ENCODE measurements around the gene CSAD.
"Not testable (repeated sequence)": the region's sequence is repeated elsewhere in the genome, so short reads cannot be mapped to it uniquely, and the experiment has no call there.

Gene CSAD

DNA sequence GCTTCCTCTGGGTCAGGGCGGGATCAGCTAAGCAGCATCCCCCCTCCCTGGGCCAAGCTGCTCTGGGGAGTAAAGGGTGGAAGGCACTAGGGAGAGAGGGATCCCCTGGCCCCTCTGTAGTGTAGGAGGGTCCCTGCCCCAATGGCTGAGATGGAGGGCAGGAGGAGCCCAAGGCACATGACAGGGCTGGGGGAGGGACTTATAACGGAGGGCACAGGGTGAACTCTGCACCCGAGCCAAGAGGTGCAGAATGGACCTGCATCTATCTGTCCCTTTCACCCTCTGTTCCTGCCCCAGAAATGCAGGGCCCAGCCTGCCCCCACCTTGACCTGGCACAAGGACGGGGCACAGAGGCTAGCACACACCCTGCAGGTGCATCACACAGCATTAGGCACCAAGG, 30.1 kb upstream of the CSAD start:
- no peak overlapping the region for H3K4me3 ChIP-seq (ENCODE audit: low read length in 2 of 2)
- H3K27me3 ChIP-seq (ENCODE audit: control insufficient read depth in 2 of 2, insufficient read depth in 2 of 2, low read length in 2 of 2), result no peaks in the 10 kb centered on the region
- H3K36me3 ChIP-seq (ENCODE audit: control insufficient read depth in 2 of 2, insufficient read depth in 2 of 2, low read length in 2 of 2), result peaks cover 16 to 35% of the 10 kb centered on the region in 2 donors
- H3K9ac ChIP-seq (ENCODE audit: low read depth in 1 of 2, low read length in 2 of 2), result no peak overlapping the region
- H3K27ac ChIP-seq (ENCODE audit: low read depth in 2 of 2, low read length in 2 of 2), result no peak overlapping the region
- peaks cover 9 to 21% of the 10 kb centered on the region in 2 donors for H3K4me1 ChIP-seq (ENCODE audit: control insufficient read depth in 2 of 2, insufficient read depth in 2 of 2, low read length in 2 of 2)
- H3K9me3 ChIP-seq (ENCODE audit: control insufficient read depth in 2 of 2, low read length in 2 of 2), result no peaks in the 10 kb centered on the region

DNA sequence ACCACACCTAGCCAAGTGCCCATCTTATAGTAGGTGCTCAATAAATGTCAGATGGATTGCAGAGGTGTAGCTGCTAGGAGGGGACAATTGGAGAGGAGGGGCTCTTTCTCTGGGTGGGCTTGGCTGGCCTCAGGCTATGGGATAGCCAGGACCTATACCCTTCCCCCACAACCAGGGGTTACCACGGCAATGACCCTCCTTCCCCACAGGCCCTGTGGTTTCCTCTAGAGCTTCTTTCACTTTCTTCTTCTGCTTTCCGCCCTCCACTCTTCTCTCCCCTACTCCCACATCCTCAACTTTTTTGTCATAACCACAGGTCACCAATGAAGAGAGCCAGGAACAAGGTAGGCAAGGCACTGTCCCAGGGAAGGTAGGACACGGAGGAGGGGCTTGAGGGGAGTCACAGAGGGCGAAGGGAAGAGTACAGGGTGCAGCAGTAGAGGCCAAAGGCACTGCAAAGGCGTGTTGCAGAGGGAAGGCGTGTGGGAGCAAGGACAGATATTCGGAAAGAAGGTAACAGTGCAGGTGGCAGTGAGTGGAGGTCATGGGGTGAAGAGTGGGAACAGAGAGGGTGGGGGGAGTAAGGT, 28.2 kb upstream of the CSAD start:
- peak overlapping the region; percentile 44 to 60 for H3K4me3 ChIP-seq (ENCODE audit: low read length in 2 of 2)
- H3K27me3 ChIP-seq (ENCODE audit: control insufficient read depth in 2 of 2, insufficient read depth in 2 of 2, low read length in 2 of 2), result no peaks in the 10 kb centered on the region
- peaks cover 9 to 21% of the 10 kb centered on the region in 2 donors for H3K4me1 ChIP-seq (ENCODE audit: control insufficient read depth in 2 of 2, insufficient read depth in 2 of 2, low read length in 2 of 2)
- H3K27ac ChIP-seq (ENCODE audit: low read depth in 2 of 2, low read length in 2 of 2), result peak overlapping the region; percentile 18 to 74
- peaks cover 14 to 22% of the 10 kb centered on the region in 2 donors for H3K36me3 ChIP-seq (ENCODE audit: control insufficient read depth in 2 of 2, insufficient read depth in 2 of 2, low read length in 2 of 2)
- no peaks in the 10 kb centered on the region for H3K9me3 ChIP-seq (ENCODE audit: control insufficient read depth in 2 of 2, low read length in 2 of 2)
- H3K9ac ChIP-seq (ENCODE audit: low read depth in 1 of 2, low read length in 2 of 2), result peak overlapping the region in 1 of 2 donors; percentile 14

DNA sequence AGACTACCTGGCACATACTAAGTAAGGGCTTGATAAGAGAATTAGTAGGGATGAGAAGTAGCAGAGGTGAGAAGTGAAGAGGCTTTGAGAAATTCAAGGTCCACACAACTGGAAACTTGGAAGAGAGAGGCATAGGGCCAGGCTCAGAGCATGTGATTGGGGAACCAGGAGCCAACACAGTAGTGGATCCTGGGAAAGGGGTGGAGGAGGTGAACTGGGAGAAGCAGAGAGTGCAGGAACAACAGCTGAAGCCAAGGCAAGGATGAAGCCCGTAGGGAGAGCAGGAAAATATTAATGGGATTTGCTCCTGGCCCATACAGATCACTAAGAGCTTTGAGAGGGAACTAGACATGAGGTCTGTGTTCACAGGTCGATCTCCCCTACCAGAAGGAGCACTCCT, 27.7 kb upstream of the CSAD start:
- H3K27ac ChIP-seq (ENCODE audit: low read depth in 2 of 2, low read length in 2 of 2), result peak overlapping the region in 1 of 2 donors; percentile 53
- no peak overlapping the region for H3K9ac ChIP-seq (ENCODE audit: low read depth in 1 of 2, low read length in 2 of 2)
- no peaks in the 10 kb centered on the region for H3K9me3 ChIP-seq (ENCODE audit: control insufficient read depth in 2 of 2, low read length in 2 of 2)

DNA sequence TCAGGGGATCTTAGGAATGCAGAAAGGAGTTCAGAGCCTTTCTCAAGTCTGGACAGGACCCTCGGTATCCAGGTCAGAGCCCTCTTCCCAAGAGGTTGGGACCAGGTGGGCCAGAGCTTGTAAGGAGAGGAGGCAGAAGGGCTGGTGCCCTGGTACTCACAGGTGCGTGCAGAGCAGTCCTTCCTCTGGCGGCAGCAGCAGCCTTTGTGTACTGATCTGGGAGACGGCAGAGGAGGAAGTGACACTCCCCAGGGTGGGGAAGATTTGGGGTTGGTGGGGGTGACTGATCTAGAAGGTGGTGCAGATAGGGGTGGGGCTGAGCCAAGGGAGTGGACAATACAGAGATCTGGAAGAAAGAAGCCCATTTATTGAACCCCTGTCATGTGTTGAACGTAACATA, 26.3 kb upstream of the CSAD start, which contains the start of gene ITGB7:
TSS of gene ITGB7 (minus strand) at position 210 of the 400 bp plus-strand sequence. CDS start 6,808 bp downstream, outside the sequence.
- Histone ChIP-seq H3K9ac (ENCODE audit: low read depth in 1 of 2, low read length in 2 of 2) (peak within 1 kb of the TSS; percentile 4 to 66), H3K9me3 (ENCODE audit: control insufficient read depth in 2 of 2, low read length in 2 of 2) (no peaks in the 10 kb centered on the region), H3K4me3 (ENCODE audit: low read length in 2 of 2) (peak within 1 kb of the TSS; percentile 2 to 71), H3K4me1 (ENCODE audit: control insufficient read depth in 2 of 2, insufficient read depth in 2 of 2, low read length in 2 of 2) (peaks cover 9 to 21% of the 10 kb centered on the region in 2 donors), H3K27me3 (ENCODE audit: control insufficient read depth in 2 of 2, insufficient read depth in 2 of 2, low read length in 2 of 2) (no peaks in the 10 kb centered on the region), H3K36me3 (ENCODE audit: control insufficient read depth in 2 of 2, insufficient read depth in 2 of 2, low read length in 2 of 2) (peaks cover 6 to 12% of the 10 kb centered on the region in 2 donors), H3K27ac (ENCODE audit: low read depth in 2 of 2, low read length in 2 of 2) (peak within 1 kb of the TSS; percentile 32 to 60)

More for the DNA sequence above, 27.7 kb upstream of the CSAD start:
- H3K4me3 ChIP-seq (ENCODE audit: low read length in 2 of 2), result peak overlapping the region in 1 of 2 donors; percentile 60
- no peaks in the 10 kb centered on the region for H3K27me3 ChIP-seq (ENCODE audit: control insufficient read depth in 2 of 2, insufficient read depth in 2 of 2, low read length in 2 of 2)
- peaks cover 9 to 21% of the 10 kb centered on the region in 2 donors for H3K4me1 ChIP-seq (ENCODE audit: control insufficient read depth in 2 of 2, insufficient read depth in 2 of 2, low read length in 2 of 2)
- peaks cover 10 to 17% of the 10 kb centered on the region in 2 donors for H3K36me3 ChIP-seq (ENCODE audit: control insufficient read depth in 2 of 2, insufficient read depth in 2 of 2, low read length in 2 of 2)

DNA sequence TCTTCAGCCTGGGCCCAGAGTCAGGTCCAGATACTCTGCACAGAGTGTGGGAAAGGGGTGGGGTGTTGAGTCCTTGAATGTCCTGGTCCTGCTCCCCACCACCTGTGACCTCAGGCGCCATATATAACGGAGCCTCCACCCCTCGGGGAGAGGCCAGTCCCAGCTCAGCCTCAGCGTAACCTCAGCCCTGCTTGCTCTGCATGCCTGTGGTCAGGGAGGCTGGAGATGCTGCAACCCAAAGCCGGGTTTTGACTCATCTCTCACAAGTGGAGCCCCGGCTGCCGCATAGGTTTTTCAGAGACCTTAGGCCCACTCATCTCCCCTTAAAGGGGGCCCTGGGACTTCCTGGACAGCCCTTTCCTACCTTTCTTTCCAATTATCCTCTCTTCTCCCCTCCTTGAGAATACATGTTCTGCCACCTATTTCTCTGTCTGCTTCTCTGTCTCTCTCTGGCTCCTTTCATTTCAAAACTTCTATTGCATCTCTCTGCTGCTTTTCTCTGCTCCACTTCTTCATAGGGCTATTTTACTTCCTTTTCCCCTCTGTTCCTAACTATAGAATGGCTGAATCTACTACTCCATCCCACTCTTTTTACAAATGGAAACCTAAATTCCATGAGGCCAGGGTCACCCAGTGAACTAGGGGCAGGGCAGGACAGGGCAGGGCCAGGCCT, 25.2 kb upstream of the CSAD start:
- Histone ChIP-seq H3K4me3 (ENCODE audit: low read length in 2 of 2) (peak overlapping the region in 1 of 2 donors; percentile 71), H3K9ac (ENCODE audit: low read depth in 1 of 2, low read length in 2 of 2) (peak overlapping the region in 1 of 2 donors; percentile 66)

DNA sequence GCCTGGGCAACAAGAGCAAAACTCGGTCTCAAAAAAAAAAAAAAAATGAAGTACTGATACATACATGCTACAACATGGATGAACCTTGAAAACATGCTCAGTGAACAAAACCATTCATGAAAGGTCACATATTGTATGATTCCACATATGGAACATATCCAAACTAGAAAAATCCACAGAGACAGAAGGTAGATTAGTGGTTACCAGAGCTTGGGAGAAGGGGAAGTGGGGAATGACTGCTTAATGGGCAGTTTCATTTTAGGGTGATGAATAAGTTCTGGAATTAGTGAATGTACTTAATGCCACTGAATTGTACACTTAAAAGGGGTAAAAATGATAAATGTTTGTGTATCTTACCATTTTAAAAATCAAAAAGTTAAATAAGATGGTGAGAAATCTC, 23.6 kb upstream of the CSAD start:
- Histone ChIP-seq H3K9ac (ENCODE audit: low read depth in 1 of 2, low read length in 2 of 2) (no peak overlapping the region), H3K4me1 (ENCODE audit: control insufficient read depth in 2 of 2, insufficient read depth in 2 of 2, low read length in 2 of 2) (peaks cover 9 to 24% of the 10 kb centered on the region in 2 donors), H3K9me3 (ENCODE audit: control insufficient read depth in 2 of 2, low read length in 2 of 2) (no peaks in the 10 kb centered on the region), H3K4me3 (ENCODE audit: low read length in 2 of 2) (no peak overlapping the region), H3K27ac (ENCODE audit: low read depth in 2 of 2, low read length in 2 of 2) (no peak overlapping the region), H3K36me3 (ENCODE audit: control insufficient read depth in 2 of 2, insufficient read depth in 2 of 2, low read length in 2 of 2) (no peaks in the 10 kb centered on the region), H3K27me3 (ENCODE audit: control insufficient read depth in 2 of 2, insufficient read depth in 2 of 2, low read length in 2 of 2) (no peaks in the 10 kb centered on the region)

More for the DNA sequence above, 25.2 kb upstream of the CSAD start:
- Histone ChIP-seq H3K27me3 (ENCODE audit: control insufficient read depth in 2 of 2, insufficient read depth in 2 of 2, low read length in 2 of 2) (no peaks in the 10 kb centered on the region), H3K9me3 (ENCODE audit: control insufficient read depth in 2 of 2, low read length in 2 of 2) (no peaks in the 10 kb centered on the region), H3K36me3 (ENCODE audit: control insufficient read depth in 2 of 2, insufficient read depth in 2 of 2, low read length in 2 of 2) (peaks cover 2% of the 10 kb centered on the region in 2 donors), H3K4me1 (ENCODE audit: control insufficient read depth in 2 of 2, insufficient read depth in 2 of 2, low read length in 2 of 2) (peaks cover 9 to 21% of the 10 kb centered on the region in 2 donors), H3K27ac (ENCODE audit: low read depth in 2 of 2, low read length in 2 of 2) (peak overlapping the region in 1 of 2 donors; percentile 60)

DNA sequence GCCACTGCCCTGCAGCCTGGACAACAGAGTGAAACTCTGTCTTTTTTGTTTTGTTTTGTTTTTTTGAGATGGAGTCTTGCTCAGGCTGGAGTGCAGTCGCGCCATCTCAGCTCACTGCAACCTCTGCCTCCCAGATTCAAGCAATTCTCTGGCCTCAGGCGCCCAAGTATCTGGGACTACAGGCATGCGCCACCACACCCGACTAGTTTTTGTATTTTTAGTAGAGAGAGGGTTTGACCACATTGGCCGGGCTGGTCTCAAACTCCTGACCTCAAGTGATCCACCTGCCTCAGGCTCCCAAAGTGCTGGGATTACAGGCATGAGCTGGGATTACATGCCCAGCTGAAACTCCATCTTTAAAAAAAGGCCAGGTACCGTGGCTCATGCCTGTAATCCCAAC, 21.6 kb upstream of the CSAD start:
- peaks cover 9 to 26% of the 10 kb centered on the region in 2 donors for H3K4me1 ChIP-seq (ENCODE audit: control insufficient read depth in 2 of 2, insufficient read depth in 2 of 2, low read length in 2 of 2)
- not testable (repeated sequence) for H3K27ac ChIP-seq (ENCODE audit: low read depth in 2 of 2, low read length in 2 of 2); H3K9ac ChIP-seq (ENCODE audit: low read depth in 1 of 2, low read length in 2 of 2); H3K4me3 ChIP-seq (ENCODE audit: low read length in 2 of 2); H3K36me3 ChIP-seq (ENCODE audit: control insufficient read depth in 2 of 2, insufficient read depth in 2 of 2, low read length in 2 of 2); H3K9me3 ChIP-seq (ENCODE audit: control insufficient read depth in 2 of 2, low read length in 2 of 2); H3K27me3 ChIP-seq (ENCODE audit: control insufficient read depth in 2 of 2, insufficient read depth in 2 of 2, low read length in 2 of 2)

DNA sequence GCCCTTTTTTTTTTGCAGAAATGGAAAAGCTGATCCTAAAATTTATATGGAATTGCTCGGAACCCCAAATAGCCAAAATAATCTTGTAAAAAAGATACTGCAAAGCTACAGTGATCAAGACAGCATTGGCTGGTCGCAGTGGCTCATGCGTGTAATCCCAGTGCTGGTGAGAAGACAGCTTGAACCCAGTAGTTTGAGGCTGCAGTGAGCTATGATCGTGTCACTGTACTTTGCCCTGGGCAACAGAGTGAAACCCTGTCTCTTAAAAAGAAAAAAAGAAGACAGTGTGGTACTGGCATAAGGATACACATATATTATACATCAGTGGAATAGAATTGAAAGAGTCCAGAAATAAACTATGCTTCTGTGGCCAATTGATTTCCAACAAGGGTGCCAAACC, 20.9 kb upstream of the CSAD start:
- H3K9ac ChIP-seq (ENCODE audit: low read depth in 1 of 2, low read length in 2 of 2), result no peak overlapping the region

DNA sequence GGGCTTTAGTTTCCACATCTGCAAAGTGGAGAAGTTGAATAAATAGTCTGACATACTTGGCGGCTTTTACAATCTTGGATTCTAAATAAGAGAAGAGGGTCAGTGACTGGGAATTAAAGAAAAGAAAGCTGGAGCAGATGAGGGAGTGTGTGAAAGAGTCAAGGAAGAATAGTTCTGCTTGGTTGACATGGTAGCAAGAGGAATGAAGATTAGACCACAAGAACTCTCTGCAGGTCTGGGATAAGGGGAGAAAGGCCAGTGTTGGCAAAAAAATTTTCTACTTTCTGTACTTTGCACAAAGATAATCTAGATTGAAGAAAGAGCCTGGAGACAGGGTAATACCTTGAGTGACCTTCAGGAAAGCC, 20.4 kb upstream of the CSAD start:
- H3K27ac ChIP-seq (ENCODE audit: low read depth in 2 of 2, low read length in 2 of 2), result no peak overlapping the region
- H3K36me3 ChIP-seq (ENCODE audit: control insufficient read depth in 2 of 2, insufficient read depth in 2 of 2, low read length in 2 of 2), result peaks cover 0 to 5% of the 10 kb centered on the region in 2 donors
- no peaks in the 10 kb centered on the region for H3K9me3 ChIP-seq (ENCODE audit: control insufficient read depth in 2 of 2, low read length in 2 of 2)
- no peaks in the 10 kb centered on the region for H3K27me3 ChIP-seq (ENCODE audit: control insufficient read depth in 2 of 2, insufficient read depth in 2 of 2, low read length in 2 of 2)
- H3K4me1 ChIP-seq (ENCODE audit: control insufficient read depth in 2 of 2, insufficient read depth in 2 of 2, low read length in 2 of 2), result peaks cover 4 to 17% of the 10 kb centered on the region in 2 donors
- H3K4me3 ChIP-seq (ENCODE audit: low read length in 2 of 2), result no peak overlapping the region
- H3K9ac ChIP-seq (ENCODE audit: low read depth in 1 of 2, low read length in 2 of 2), result no peak overlapping the region

More for the DNA sequence above, 20.9 kb upstream of the CSAD start:
- Histone ChIP-seq H3K36me3 (ENCODE audit: control insufficient read depth in 2 of 2, insufficient read depth in 2 of 2, low read length in 2 of 2) (peaks cover 0 to 2% of the 10 kb centered on the region in 2 donors), H3K27me3 (ENCODE audit: control insufficient read depth in 2 of 2, insufficient read depth in 2 of 2, low read length in 2 of 2) (no peaks in the 10 kb centered on the region), H3K4me3 (ENCODE audit: low read length in 2 of 2) (no peak overlapping the region), H3K9me3 (ENCODE audit: control insufficient read depth in 2 of 2, low read length in 2 of 2) (no peaks in the 10 kb centered on the region), H3K4me1 (ENCODE audit: control insufficient read depth in 2 of 2, insufficient read depth in 2 of 2, low read length in 2 of 2) (peaks cover 5 to 20% of the 10 kb centered on the region in 2 donors), H3K27ac (ENCODE audit: low read depth in 2 of 2, low read length in 2 of 2) (no peak overlapping the region)

DNA sequence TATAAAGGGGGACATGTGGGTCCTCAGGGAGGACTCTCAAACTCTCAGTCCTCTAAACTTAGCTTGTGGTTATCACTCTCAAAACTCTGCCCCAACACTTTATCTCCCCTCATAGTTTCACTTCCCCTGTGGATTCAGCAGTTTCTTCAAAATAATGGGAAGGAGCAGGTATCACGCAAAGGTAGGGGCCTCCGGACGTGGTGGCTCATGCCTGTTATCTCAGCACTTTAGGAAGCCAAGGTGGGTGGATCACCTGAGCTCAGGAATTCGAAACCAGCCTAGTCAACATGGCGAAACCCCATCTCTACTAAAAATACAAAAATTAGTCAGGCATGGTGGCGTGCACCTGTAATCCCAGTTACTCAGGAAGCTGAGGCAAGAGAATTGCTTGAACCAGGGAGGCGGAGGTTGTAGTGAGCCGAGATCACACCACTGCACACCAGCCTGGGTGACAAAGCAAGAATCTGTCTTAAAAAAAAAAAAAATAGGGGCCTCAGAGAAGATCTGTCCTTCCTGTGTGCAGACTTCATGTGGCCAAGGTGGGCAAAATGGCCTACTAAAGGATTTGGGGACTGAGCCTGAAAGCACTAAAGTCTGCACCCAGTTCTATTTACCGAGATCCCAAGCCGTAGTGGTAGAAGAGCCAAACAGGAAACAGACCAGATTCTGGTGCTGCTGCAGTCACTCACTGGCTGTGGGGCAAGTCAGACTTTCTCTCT, 19.9 kb upstream of the CSAD start:
- peaks cover 4 to 15% of the 10 kb centered on the region in 2 donors for H3K4me1 ChIP-seq (ENCODE audit: control insufficient read depth in 2 of 2, insufficient read depth in 2 of 2, low read length in 2 of 2)
- H3K27me3 ChIP-seq (ENCODE audit: control insufficient read depth in 2 of 2, insufficient read depth in 2 of 2, low read length in 2 of 2), result no peaks in the 10 kb centered on the region
- peaks cover 0 to 5% of the 10 kb centered on the region in 2 donors for H3K36me3 ChIP-seq (ENCODE audit: control insufficient read depth in 2 of 2, insufficient read depth in 2 of 2, low read length in 2 of 2)
- no peak overlapping the region for H3K9ac ChIP-seq (ENCODE audit: low read depth in 1 of 2, low read length in 2 of 2)
- no peaks in the 10 kb centered on the region for H3K9me3 ChIP-seq (ENCODE audit: control insufficient read depth in 2 of 2, low read length in 2 of 2)
- H3K27ac ChIP-seq (ENCODE audit: low read depth in 2 of 2, low read length in 2 of 2), result peak overlapping the region in 1 of 2 donors; percentile 43
- H3K4me3 ChIP-seq (ENCODE audit: low read length in 2 of 2), result peak overlapping the region in 1 of 2 donors; percentile 15
